Left lobe of liver (tissue), 2 donors: Measurements from ENCODE around the gene APOL6. TPM values are rescaled to one million over a fixed set of nuclear protein-coding genes. Genes with fewer than 3 reads are reported as not detected.
"Not testable (repeated sequence)": the region's sequence is repeated elsewhere in the genome, so short reads cannot be mapped to it uniquely, and the experiment has no call there.

ENCODE experiments used
- ATAC-seq: fragments of 200-7000 bp; cut with Tn5 transposase; one replicate; pipeline ENCODE4 v1.9.1; 2020; ENCODE audit warnings: mild to moderate bottlenecking, moderate library complexity
- DNase-seq: peaks from one replicate; pipeline ENCODE4 v3.0.0-alpha.2; 2020; ENCODE audit warnings: low spot score
- total RNA-seq: library from RNA; stranded (reverse); gene quantifications from one replicate; pipeline ENCODE4 v1.2.1, GENCODE V29; 2021
- donor health status: DM: no; HTN: no; CAD: no; lungs with moderate emphysema.
- donor health status: DM: no; HTN: yes; CAD: no.

Gene APOL6
- total RNA-seq, 1 donor from 2014 or later = 31.7 TPM

GRCh38 chr22:35617137-35617755 is 31.0 kb upstream of the APOL6 start, which contains the start of gene MB:
MB (minus strand) TSS chr22:35617329; CDS start chr22:35617257, 72 bp downstream.
- DNase-seq = no peak
- ATAC-seq = no peak

- no peak for ATAC-seq
- no peak for DNase-seq
These were observed 29.6 kb upstream of the APOL6 start for GRCh38 chr22:35618427-35619223.

GRCh38 chr22:35619336-35620094 is 28.7 kb upstream of the APOL6 start:
- DNase-seq = no peak
- ATAC-seq = no peak

- ATAC-seq = no peak
These were observed 27.5 kb upstream of the APOL6 start for GRCh38 chr22:35620624-35621251.

GRCh38 chr22:35621451-35621850 is 26.8 kb upstream of the APOL6 start:
- DNase-seq = no peak
- ATAC-seq = no peak

More at GRCh38 chr22:35620624-35621251, 27.5 kb upstream of the APOL6 start:
- no peak for DNase-seq

- no peak for ATAC-seq
- peak; percentile 58 for DNase-seq
These were observed 25.9 kb upstream of the APOL6 start for GRCh38 chr22:35622191-35622913.

- not testable (repeated sequence) for DNase-seq, ATAC-seq
These were observed 24.4 kb upstream of the APOL6 start for GRCh38 chr22:35623885-35624284.

GRCh38 chr22:35624547-35624946 is 23.7 kb upstream of the APOL6 start:
- no peak for ATAC-seq
- no peak for DNase-seq

GRCh38 chr22:35625763-35626432 is 22.3 kb upstream of the APOL6 start:
- DNase-seq (no peak), ATAC-seq (no peak)

GRCh38 chr22:35627267-35628041 is 20.8 kb upstream of the APOL6 start:
- DNase-seq (peak; percentile 85), ATAC-seq (peak; percentile 82)

GRCh38 chr22:35628732-35629131 is 19.5 kb upstream of the APOL6 start:
- ATAC-seq = no peak
- no peak for DNase-seq

- ATAC-seq (no peak), DNase-seq (no peak)
These were observed 18.6 kb upstream of the APOL6 start for GRCh38 chr22:35629406-35630216.

- ATAC-seq (no peak), DNase-seq (no peak)
These were observed 17.9 kb upstream of the APOL6 start for GRCh38 chr22:35630387-35630793.

GRCh38 chr22:35630891-35631290 is 17.4 kb upstream of the APOL6 start:
- DNase-seq (no peak), ATAC-seq (no peak)

GRCh38 chr22:35631597-35631996 is 16.6 kb upstream of the APOL6 start:
- no peak for DNase-seq
- peak; percentile 52 for ATAC-seq

GRCh38 chr22:35632935-35633334 is 15.3 kb upstream of the APOL6 start:
- ATAC-seq (no peak), DNase-seq (no peak)

- ATAC-seq (no peak), DNase-seq (no peak)
These were observed 14.7 kb upstream of the APOL6 start for GRCh38 chr22:35633520-35633919.

GRCh38 chr22:35634015-35634414 is 14.2 kb upstream of the APOL6 start:
- ATAC-seq (no peak), DNase-seq (no peak)
